BE2C (cell line): ENCODE data around the gene GPR132.

Experiments
- DNase-seq: peaks from one replicate; pipeline ENCODE4 v3.0.0-alpha.2; 2020
- H3K27me3 ChIP-seq: fragments of 250-450 bp; sonication (Bioruptor Pico); 2 replicates; pipeline ENCODE4 v1.5.1; 2020; ENCODE audit warnings: mild to moderate bottlenecking
- H3K36me3 ChIP-seq: fragments of 250-450 bp; sonication (Bioruptor Pico); 2 replicates; pipeline ENCODE4 v1.5.1; 2020; ENCODE audit warnings: mild to moderate bottlenecking
- H3K4me1 ChIP-seq: fragments of 250-450 bp; sonication (Bioruptor Pico); 2 replicates; pipeline ENCODE4 v1.5.1; 2020
- H3K4me3 ChIP-seq: 2 replicates; pipeline ENCODE4 v1.5.1; 2011; ENCODE audit warnings: low read depth, low read length
- H3K9me3 ChIP-seq: fragments of 250-450 bp; sonication (Bioruptor Pico); 2 replicates; pipeline ENCODE4 v1.5.1; 2020
- TF ChIP-seq, protein P1 (sequence below): IDR thresholded peaks from 2 replicates; pipeline ENCODE4 v1.5.1; 2012; ENCODE audit warnings: mild to moderate bottlenecking, low read depth, low read length

GPR132 gene

DNA sequence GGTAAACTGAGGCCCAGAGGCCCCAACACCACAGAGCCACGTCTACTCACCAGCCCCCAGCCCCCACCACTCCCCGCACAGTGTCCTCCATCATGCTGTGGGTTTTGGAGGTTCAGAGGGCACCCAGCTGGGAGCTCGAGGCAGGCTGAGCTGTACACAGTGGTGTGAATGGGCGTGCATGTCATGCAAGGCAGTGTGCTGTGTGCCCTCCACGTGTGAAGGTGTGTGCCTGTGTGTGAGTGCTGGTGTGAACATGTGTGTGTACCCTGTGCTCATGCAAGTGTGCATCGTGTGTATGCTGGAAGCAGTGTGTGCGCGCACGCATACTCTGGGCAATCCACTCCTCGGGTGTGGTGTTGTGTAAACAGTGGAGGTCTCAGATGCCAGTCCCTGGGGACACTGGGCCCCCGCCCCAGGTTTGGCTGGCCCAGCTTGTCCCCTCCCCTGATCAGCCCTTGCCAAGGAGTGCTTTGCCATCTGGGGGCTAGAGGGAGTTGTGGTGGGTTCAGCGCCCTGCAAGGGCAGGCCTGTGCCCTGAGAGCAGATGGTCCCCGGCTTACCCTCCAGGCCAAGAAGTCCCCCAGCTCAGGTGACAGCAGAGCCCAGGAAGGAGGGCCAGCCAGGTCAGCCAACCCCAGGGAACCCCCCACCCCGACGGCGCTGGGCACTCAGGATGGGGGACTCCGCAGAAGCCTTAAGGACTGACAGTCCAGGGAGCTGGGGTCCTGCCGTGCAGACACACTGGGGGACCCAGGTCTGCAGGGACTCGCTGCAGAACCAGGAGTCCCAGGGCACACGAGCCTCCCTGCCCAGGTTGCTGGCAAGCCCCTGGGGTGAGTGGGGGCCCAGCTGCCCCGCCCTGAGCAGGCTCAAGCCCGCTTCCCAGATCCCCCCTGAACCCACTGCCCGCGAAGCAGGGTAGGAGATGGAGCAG is 23.8 kb upstream of the GPR132 start:
- Histone ChIP-seq H3K36me3 (no peaks in the 10 kb centered on the region), H3K9me3 (no peaks in the 10 kb centered on the region), H3K4me1 (no peaks in the 10 kb centered on the region), H3K27me3 (peaks cover 36% of the 10 kb centered on the region), H3K4me3 (no peak overlapping the region)
- TF ChIP-seq, protein P1, sequence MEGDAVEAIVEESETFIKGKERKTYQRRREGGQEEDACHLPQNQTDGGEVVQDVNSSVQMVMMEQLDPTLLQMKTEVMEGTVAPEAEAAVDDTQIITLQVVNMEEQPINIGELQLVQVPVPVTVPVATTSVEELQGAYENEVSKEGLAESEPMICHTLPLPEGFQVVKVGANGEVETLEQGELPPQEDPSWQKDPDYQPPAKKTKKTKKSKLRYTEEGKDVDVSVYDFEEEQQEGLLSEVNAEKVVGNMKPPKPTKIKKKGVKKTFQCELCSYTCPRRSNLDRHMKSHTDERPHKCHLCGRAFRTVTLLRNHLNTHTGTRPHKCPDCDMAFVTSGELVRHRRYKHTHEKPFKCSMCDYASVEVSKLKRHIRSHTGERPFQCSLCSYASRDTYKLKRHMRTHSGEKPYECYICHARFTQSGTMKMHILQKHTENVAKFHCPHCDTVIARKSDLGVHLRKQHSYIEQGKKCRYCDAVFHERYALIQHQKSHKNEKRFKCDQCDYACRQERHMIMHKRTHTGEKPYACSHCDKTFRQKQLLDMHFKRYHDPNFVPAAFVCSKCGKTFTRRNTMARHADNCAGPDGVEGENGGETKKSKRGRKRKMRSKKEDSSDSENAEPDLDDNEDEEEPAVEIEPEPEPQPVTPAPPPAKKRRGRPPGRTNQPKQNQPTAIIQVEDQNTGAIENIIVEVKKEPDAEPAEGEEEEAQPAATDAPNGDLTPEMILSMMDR = no peak
- no peak for DNase-seq

DNA sequence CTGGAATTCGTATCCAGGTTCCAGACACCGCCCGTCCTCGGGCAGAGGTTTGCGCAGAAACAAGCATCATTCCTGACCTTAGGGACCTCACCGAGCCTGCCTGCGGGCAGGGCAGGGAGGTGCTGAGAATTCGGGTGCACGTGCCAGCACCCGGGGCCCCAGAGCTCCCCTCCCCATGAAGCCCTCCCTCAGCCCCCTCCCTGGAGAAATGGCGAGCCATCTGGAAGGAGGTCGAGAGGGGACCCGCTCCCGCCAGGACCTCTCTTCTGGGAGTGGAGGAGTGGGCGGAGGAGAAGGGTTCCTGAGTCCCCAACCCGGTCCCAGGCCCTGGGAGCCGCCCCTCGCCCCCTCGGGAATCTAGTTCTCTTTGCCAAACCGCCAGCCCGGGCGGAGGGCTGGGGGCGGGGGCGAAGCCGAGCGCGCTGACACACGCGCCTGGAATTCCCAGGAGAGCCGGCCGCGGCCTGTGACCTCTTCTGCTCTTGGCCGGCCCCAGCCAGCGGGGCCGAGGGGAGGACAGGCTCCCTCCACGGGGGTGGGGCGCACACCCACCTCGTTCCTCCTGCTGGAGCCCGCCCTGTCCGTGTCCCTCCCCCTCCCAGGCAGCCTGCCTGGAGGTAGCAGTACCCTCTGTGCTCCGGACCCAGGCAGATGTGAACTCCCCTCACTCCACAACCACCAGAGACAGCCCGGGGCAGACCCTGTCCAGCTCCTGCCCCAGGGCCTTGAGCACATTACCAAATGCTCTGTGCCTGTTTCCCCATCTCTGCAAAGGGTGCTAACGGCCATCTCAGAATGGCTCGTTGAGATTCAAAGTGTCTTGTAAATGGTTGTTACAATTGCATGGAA is 23.0 kb upstream of the GPR132 start:
- Histone ChIP-seq H3K4me1 (no peaks in the 10 kb centered on the region), H3K4me3 (peak overlapping the region; percentile 20)

DNA sequence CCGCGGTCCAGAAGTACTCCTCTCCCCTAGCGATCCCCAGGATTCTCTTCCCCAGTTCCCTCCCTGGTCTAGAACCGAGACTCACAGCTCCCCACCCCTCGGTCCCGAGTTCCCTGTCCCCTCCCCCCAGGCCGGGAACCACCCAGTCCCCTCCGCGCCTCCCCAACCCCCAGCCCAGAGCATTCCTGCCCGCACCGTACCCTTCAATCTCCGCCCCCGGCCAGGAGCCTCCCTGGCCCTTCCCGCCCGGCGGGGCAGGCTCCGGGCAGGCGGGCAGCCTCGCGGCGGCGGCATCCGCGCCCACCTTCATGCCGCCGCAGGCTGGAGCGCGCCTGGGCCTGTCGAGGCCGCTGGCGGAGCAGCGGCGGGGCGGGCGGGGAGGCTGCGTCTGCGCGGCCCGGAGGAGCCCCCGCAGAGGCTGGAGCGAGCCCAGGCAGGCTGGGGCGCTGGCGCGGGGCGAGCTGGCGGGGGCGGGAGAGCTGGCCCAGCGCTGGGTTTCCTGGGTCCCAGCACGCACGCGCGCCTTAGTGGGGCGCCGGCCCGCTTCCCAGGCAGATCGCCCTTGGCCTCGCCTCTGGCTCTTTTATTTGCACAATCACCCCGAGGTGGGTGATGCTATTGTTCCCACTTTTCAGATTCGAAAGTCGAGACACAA is 22.2 kb upstream of the GPR132 start:
- Histone ChIP-seq H3K36me3 (no peaks in the 10 kb centered on the region), H3K27me3 (peaks cover 20% of the 10 kb centered on the region), H3K4me3 (peak overlapping the region; percentile 39), H3K4me1 (no peaks in the 10 kb centered on the region), H3K9me3 (no peaks in the 10 kb centered on the region)
- no peak for DNase-seq
- TF ChIP-seq, protein P1 = no peak

More for the DNA sequence above, 23.0 kb upstream of the GPR132 start:
- no peaks in the 10 kb centered on the region for H3K9me3 ChIP-seq
- H3K36me3 ChIP-seq = no peaks in the 10 kb centered on the region
- peaks cover 27% of the 10 kb centered on the region for H3K27me3 ChIP-seq
- no peak for DNase-seq
- TF ChIP-seq, protein P1 = no peak

DNA sequence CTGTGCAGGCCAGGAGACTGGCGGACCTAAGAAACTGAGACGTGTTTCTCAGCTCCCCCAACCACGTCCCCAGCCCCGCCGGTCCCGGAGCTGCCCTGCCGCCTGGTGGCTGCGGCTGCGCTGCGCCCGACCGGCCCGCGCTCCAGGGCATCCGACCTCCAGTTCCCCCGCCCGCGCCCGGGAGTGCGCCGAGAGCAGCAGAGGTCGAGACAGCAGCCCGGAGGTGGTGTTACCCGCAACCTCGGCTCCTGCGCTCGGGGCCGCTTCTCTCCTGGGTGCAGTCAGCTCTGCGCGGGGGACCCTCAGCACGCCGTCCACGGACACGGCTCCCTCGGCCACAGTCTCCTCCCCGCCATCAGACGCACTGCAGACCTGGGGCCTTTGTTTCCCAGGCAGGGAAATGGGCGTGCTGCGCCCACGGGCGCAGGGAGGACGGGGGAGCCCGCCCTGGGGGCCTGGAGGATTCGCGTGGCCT is 21.6 kb upstream of the GPR132 start:
- TF ChIP-seq, protein P1 = peak; percentile 65
- DNase-seq = peak; percentile 89
- Histone ChIP-seq H3K4me3 (peak overlapping the region; percentile 39), H3K4me1 (no peaks in the 10 kb centered on the region), H3K9me3 (no peaks in the 10 kb centered on the region), H3K36me3 (no peaks in the 10 kb centered on the region), H3K27me3 (peaks cover 20% of the 10 kb centered on the region)

GRCh38 chr14:105085766-105086165 is 20.5 kb upstream of the GPR132 start:
- no peak for DNase-seq
- Histone ChIP-seq H3K4me3 (no peak overlapping the region), H3K4me1 (no peaks in the 10 kb centered on the region), H3K36me3 (no peaks in the 10 kb centered on the region), H3K27me3 (peaks cover 20% of the 10 kb centered on the region), H3K9me3 (no peaks in the 10 kb centered on the region)
- TF ChIP-seq, protein P1 = no peak
